Ishikawa (cell line): ENCODE measurements around the gene LMAN1L.

Source experiments
- CEBPB ChIP-seq: IDR thresholded peaks from 2 replicates; pipeline ENCODE4 v1.6.1; 2012
- CREB1 ChIP-seq: IDR thresholded peaks from 2 replicates; pipeline ENCODE4 v1.6.1; 2012; ENCODE audit warnings: low read depth
- EGR1 ChIP-seq: IDR thresholded peaks from 2 replicates; pipeline ENCODE4 v1.6.1; 2012
- EP300 ChIP-seq: IDR thresholded peaks from 2 replicates; pipeline ENCODE4 v1.6.1; 2012; ENCODE audit warnings: borderline replicate concordance
- FOXM1 ChIP-seq: IDR thresholded peaks from 2 replicates; pipeline ENCODE4 v1.6.1; 2012; ENCODE audit warnings: low read depth, borderline replicate concordance
- RAD21 ChIP-seq: IDR thresholded peaks from 2 replicates; pipeline ENCODE4 v1.6.1; 2012; ENCODE audit warnings: low read depth
- TAF1 ChIP-seq: IDR thresholded peaks from 2 replicates; pipeline ENCODE4 v1.6.1; 2012; ENCODE audit warnings: low read depth, mild to moderate bottlenecking
- TCF12 ChIP-seq: IDR thresholded peaks from 2 replicates; pipeline ENCODE4 v1.6.1; 2012; ENCODE audit warnings: low read depth
- TEAD4 ChIP-seq: IDR thresholded peaks from 2 replicates; pipeline ENCODE4 v1.6.1; 2012
- YY1 ChIP-seq: IDR thresholded peaks from 2 replicates; pipeline ENCODE4 v1.6.1; 2012; ENCODE audit warnings: low read depth
- ZBTB7A ChIP-seq: IDR thresholded peaks from 2 replicates; pipeline ENCODE4 v1.6.1; 2012; ENCODE audit warnings: low read depth
- TF ChIP-seq, protein P1 (sequence below): IDR thresholded peaks from 2 replicates; pipeline ENCODE4 v1.6.1; 2012
- TF ChIP-seq, protein P2 (sequence below): IDR thresholded peaks from 2 replicates; pipeline ENCODE4 v1.6.1; 2012; ENCODE audit warnings: low read depth, mild to moderate bottlenecking
- TF ChIP-seq, protein P3 (sequence below): IDR thresholded peaks from 2 replicates; pipeline ENCODE4 v1.6.1; 2012

DNA sequence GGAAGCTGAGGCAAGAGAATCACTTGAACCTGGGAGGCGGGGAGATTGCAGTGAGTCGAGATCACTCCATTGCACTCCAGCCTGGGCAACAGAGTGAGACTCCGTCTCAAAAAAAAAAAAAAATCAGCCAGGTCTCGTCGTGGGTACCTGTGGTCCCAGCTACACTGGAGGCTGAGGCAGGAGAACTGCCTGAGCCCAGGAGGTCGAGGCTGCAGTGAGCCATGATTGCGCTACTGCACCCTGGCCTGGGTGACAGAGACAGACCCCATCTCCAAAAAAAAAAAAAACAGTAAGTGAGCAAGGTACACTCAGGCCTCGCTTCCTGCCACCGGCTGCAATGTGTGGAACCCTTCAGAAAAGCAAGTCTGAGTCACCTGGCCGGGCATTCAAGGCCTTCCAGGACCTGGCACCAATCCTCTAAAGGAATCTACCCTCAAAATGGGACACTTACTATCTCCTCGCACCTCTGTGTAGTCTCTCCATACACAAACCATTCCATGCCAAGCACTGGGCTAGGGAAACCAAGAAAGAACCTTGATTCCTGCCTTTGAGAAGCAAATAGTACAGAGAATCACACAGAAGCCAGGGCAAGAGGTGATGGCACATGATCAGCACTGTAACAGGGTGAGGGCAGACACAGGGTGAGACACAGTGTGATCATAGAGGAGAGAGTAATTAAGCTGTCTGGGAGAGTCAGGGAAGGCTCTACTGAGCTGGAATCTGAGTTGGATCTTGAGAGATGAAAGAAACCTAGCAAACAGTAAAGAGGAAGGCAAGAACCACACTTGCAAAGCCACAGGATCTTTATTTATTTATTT lies 50.8 kb downstream of the LMAN1L start:
- TF ChIP-seq YY1 (no peak), RAD21 (no peak), TAF1 (no peak), ZBTB7A (no peak), EGR1 (no peak), CREB1 (no peak), TCF12 (no peak), EP300 (no peak), CEBPB (no peak), FOXM1 (no peak), TEAD4 (no peak)
- TF ChIP-seq, protein P1, sequence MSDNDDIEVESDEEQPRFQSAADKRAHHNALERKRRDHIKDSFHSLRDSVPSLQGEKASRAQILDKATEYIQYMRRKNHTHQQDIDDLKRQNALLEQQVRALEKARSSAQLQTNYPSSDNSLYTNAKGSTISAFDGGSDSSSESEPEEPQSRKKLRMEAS: no peak
- TF ChIP-seq, protein P2, sequence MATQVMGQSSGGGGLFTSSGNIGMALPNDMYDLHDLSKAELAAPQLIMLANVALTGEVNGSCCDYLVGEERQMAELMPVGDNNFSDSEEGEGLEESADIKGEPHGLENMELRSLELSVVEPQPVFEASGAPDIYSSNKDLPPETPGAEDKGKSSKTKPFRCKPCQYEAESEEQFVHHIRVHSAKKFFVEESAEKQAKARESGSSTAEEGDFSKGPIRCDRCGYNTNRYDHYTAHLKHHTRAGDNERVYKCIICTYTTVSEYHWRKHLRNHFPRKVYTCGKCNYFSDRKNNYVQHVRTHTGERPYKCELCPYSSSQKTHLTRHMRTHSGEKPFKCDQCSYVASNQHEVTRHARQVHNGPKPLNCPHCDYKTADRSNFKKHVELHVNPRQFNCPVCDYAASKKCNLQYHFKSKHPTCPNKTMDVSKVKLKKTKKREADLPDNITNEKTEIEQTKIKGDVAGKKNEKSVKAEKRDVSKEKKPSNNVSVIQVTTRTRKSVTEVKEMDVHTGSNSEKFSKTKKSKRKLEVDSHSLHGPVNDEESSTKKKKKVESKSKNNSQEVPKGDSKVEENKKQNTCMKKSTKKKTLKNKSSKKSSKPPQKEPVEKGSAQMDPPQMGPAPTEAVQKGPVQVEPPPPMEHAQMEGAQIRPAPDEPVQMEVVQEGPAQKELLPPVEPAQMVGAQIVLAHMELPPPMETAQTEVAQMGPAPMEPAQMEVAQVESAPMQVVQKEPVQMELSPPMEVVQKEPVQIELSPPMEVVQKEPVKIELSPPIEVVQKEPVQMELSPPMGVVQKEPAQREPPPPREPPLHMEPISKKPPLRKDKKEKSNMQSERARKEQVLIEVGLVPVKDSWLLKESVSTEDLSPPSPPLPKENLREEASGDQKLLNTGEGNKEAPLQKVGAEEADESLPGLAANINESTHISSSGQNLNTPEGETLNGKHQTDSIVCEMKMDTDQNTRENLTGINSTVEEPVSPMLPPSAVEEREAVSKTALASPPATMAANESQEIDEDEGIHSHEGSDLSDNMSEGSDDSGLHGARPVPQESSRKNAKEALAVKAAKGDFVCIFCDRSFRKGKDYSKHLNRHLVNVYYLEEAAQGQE: no peak
- TF ChIP-seq, protein P3, sequence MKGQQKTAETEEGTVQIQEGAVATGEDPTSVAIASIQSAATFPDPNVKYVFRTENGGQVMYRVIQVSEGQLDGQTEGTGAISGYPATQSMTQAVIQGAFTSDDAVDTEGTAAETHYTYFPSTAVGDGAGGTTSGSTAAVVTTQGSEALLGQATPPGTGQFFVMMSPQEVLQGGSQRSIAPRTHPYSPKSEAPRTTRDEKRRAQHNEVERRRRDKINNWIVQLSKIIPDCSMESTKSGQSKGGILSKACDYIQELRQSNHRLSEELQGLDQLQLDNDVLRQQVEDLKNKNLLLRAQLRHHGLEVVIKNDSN: no peak
